Activated CD4-positive, alpha-beta T cell treated with anti-CD3 and anti-CD28 coated beads for 4 hours (primary cell): ENCODE data around the gene PSMD10.

ENCODE experiments used
- DNase-seq, 2 donors: peaks; one replicate each; pipeline ENCODE4 v3.0.0-alpha.2; 2020

PSMD10 gene

DNA sequence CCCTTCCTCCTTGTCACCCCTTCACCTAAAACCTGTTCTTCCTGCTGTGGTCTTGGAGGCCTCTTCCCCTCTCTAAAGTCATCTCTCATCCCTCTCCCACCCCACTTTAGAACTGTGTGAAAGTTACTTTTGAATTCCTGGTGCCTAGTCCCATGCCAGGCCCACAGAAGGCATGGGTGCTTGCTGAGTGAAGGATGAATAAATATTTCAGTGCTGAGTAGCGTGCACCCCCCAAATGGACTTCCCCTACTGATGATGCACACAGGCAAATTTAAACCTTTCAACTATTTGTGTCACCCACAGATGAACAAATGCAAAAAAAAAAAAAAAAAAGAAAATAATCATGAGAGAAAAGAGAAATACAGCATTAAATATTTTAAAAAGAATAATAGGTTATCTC is 19.8 kb downstream of the PSMD10 start:
- no peak for DNase-seq

DNA sequence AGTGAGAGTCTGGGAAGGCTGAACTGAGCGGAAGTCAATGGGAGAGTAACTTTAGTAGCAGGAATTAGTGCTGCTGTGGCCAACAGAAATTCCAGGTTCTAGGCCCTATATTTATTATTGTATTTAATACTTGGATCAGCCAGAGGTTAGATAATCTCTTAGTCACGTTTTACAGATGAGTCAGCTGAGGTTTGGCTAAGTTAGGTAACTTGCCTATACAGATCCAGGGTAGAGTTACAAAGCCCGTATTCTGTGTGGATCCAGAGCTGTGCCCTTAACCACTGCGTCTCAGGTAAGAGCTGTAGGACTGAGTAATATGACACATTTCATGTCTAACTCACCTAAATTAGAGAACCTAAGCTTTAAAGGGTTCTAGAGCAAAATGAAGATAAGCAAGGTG is 20.5 kb downstream of the PSMD10 start:
- no peak for DNase-seq

DNA sequence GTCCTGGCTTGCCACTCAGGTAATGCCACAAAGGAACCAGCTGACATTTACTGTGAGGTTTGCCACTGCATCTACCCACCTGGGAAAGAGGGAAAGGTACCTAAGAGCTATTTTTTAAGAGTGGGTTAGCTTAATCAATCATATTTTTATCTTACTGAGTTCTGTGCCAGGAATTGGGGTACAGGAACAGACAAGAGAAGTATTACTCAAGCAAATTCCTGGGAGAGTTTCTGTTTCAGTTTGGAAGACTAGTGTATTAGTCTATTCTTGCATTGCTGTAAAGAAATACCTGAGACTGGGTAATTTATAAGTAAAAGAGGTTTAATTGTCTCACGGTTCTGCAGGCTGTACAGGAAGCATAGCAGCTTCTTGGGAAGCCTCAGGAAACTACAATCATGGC is 23.2 kb downstream of the PSMD10 start:
- no peak for DNase-seq

DNA sequence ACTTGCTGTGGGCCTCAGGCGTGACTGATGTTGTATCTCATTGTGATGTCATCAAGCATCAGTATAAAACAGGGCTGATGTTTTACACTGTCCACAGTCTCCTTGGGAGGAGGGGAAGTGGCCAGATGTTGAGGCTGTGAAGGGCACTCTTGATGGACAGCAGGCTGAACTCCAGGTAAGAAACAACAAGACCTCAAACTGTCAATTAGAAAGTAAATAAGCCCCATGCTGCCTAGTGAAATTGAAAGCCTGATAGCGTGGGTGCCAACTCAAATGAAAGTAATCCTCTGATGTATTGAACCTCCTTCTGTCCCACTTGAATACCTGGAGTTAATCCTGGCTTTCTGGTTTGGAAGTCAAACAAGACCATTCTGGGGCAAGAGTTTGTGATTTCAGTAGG is 26.7 kb downstream of the PSMD10 start:
- DNase-seq: no peak

DNA sequence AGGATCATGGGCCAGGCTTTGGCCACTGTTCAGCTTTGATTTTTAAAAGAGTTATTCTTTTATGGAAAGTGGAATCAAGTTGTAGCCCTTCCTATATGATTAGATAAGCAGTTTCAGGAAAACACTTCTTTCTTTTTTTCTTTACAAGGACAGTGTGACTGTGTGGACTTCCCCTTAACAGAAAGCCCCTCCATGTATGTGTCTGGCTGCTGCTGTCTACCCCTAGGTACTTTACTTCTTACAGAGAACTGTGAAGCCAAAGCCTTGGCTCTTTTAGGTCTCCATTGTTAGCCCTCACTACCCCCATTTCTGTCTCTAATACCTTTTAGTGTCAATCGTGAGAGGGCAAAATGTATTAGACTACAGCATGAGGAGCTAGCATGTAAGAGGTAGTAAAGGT is 27.3 kb downstream of the PSMD10 start:
- DNase-seq: no peak

DNA sequence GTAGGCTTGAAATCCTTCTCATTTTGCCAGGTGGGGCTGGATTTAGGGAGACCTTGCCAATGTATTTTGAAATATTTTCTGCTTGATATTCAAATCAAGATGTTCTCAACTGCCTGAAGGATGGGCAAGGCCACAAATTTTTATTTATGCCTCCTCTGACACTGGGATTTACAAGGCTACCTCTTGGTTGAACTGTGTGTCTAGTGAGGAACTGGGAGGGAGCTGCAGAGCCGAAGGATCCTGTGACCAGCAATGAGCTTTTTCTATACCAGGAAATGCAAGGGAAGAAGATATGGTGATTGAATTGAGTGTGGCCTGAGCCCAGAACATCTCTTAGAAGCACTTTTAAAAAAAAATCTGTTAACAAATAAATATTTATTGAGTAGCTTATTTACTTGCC is 31.5 kb downstream of the PSMD10 start:
- DNase-seq: no peak

DNA sequence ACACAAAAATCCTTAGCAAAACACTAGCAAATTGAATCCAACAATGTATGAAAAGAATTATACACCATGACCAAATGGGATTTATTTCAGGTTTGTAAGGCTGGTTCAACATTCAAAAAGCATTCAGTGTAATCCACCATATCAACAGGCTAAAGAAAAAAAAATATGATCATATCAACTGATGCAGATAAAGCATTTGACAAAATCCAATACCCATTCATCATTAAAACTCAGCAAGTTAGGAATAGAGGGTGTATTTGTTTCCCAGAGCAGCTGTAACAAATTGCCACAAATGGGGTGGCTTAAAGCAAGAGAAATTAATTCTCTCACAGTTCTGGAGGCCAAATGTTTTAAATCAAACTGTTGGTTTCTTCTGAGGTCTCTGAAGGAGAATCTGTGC is 35.8 kb downstream of the PSMD10 start:
- DNase-seq: no peak

DNA sequence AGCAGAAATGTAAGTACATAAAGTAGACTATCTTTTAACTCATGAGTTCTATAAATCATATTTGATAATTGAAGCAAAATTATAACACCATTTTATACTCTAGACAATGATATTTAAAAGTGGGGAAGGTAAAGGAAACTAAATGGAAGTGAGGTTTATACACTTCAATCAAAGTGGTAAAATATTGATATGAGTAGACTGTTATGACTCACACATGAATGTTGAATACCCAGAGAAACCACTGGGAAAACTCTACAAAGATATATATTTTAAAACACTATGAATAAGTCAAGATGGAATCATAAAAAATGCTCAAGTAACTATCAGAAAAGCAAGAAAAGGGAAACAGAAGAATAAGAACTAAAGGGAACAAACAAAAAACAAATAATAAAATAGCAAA is 38.1 kb downstream of the PSMD10 start:
- DNase-seq: no peak

DNA sequence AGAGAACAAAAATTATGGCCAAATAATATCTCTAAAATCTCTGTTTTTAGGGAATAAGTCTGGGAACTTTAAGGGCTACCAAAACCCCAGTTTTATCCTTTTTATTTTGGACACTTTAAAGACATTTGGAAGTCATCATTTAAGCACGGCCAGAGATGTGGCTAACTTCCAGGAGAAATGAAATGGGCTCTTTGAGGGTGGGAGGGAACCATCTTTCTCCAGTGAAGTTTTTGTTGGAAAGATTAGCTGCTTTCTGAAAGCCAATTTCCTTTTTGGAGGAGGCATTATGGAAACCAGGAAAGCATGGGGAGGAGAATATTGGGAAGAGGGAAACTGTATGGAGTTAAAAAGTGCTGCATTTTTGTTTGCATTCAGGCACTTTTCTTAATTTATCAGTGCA is 41.7 kb downstream of the PSMD10 start:
- no peak for DNase-seq

DNA sequence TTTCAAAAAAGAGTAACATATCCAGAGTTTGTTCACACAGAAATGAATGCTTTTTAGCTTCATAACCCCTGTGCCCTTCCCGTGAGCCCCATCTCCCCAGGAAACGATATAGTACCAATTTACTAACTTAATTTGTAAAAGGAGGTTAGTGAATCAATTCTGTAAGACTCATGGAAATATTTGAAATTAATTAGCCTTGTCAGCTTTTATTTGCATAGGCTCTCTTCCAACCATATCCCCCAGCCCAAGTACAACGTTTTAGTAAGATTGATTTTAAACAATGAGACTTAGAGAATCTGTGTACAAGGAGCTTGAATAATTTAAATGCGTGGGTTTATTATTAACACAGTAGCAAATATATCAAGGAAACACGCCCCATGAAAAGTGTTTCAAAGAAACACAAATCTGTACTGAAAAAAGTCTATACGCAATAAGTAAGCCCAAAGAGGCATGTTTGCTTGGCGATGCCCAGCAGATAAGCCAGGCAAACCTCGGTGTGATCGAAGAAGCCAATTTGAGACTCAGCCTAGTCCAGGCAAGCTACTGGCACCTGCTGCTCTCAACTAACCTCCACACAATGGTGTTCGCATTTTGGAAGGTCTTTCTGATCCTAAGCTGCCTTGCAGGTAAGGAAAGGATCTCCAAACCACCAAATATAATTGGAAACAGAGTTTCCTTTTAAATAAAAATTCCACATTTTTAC is 46.6 kb downstream of the PSMD10 start, which contains the start of gene VSIG1:
Gene VSIG1, plus strand, starts transcription at position 512 of the 703 bp plus-strand sequence. Its CDS starts 66 bp downstream, at position 578.
- no peak for DNase-seq

DNA sequence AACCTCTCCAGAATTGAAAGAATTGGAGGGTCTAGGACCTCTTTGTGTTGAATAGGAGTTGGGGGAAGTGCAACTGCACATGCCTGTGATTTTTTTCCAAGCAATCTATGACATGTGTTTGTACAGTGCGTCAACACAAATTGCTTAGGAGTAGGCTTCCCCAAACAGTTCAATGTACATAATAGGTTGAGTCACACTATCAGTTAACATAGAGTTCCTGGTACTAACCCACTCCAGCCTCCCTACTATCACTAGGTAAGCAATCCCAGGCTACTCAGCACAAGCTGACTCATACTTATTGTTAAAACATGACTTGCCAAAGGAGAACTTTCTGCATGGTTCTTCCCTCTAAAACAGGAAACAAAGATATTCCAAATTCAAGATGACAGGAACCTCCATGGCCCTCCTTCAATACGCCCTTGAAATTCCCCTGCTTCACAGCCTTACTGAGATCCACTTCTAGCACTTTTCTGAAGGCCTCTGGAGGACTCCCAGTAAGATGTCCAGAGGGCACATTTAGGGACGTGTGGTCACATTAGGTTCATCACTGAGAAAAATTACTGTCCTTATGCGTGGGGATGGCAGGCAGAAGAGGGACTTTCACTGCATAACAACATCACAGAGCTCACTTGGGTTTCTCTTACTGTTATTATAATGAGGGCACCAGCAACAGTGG is 54.9 kb downstream of the PSMD10 start:
- DNase-seq: no peak

DNA sequence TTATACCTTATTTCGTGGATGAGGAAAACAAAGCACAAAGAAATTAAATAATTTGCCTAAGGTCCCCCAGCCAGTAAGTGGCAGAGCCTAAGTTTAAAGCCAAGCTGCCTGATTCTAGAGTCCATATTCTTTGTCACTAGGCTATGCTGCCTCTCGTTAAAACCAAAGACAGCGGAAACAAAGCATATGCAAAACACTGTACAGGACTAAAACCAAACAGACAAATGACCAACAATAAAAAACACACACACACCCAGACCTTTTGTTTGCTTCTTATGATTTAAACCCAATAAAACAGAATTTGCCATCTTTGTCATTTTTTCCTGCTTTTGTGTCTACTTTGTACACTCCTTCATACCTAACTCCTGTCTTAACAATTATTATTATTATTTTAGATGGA is 56.6 kb downstream of the PSMD10 start:
- no peak for DNase-seq
